Esophagus (tissue), 2 donors: ENCODE results near the gene GLB1L. TPM values are rescaled to one million over a fixed set of nuclear protein-coding genes. Genes with fewer than 3 reads are reported as not detected.

Experiments
- H3K27ac ChIP-seq, 2 donors: one replicate each; pipeline ENCODE4 v1.5.1; 2013; ENCODE audit warnings: low read depth in 2 of 2, mild to moderate bottlenecking in 2 of 2, inconsistent platforms in 1 of 2, low read length in 1 of 2, moderate library complexity in 1 of 2
- H3K27me3 ChIP-seq, 2 donors: one replicate each; pipeline ENCODE4 v1.6.1; 2013; ENCODE audit warnings: low read length in 2 of 2, control low read depth in 1 of 2, mild to moderate bottlenecking in 1 of 2; ENCODE audit not compliant: insufficient read depth in 2 of 2, control insufficient read depth in 1 of 2
- H3K36me3 ChIP-seq, 2 donors: one replicate each; pipeline ENCODE4 v1.6.1; 2013; ENCODE audit warnings: low read length in 1 of 2; ENCODE audit not compliant: control insufficient read depth in 2 of 2, insufficient read depth in 2 of 2
- H3K4me1 ChIP-seq, 2 donors: one replicate each; pipeline ENCODE4 v1.6.1; 2013; ENCODE audit warnings: low read length in 1 of 2; ENCODE audit not compliant: control insufficient read depth in 2 of 2, insufficient read depth in 2 of 2
- H3K4me3 ChIP-seq, 2 donors: one replicate each; pipeline ENCODE4 v1.5.1; 2013; ENCODE audit warnings: low read length in 2 of 2, mild to moderate bottlenecking in 2 of 2, low read depth in 1 of 2, moderate library complexity in 1 of 2
- H3K9me3 ChIP-seq, 2 donors: one replicate each; pipeline ENCODE4 v1.6.1; 2013; ENCODE audit warnings: mild to moderate bottlenecking in 2 of 2, low read depth in 1 of 2, low read length in 1 of 2, moderate library complexity in 1 of 2; ENCODE audit not compliant: control insufficient read depth in 2 of 2, insufficient read depth in 1 of 2
- WGBS, 2 donors: extraction: QIAGEN DNeasy Blood & Tissue Kit; methylation state at CpG; one replicate each; pipeline ENCODE4 v1.1.7; 2013; 5-methylcytosine and 5-hydroxymethylcytosine counted together
- polyA plus RNA-seq, 2 donors: library from polyadenylated mRNA; stranded (reverse); fragments of 200-250 nt; gene quantifications; one replicate each; pipeline ENCODE4 v1.2.3, GENCODE V29; 2013
- donor health status: healthy with polysubstance abuse.
- donor health status: Bipolar disorder and iron deficiency.

Gene GLB1L
- polyA plus RNA-seq, 2 donors = 1.6 to 1.9 TPM

DNA sequence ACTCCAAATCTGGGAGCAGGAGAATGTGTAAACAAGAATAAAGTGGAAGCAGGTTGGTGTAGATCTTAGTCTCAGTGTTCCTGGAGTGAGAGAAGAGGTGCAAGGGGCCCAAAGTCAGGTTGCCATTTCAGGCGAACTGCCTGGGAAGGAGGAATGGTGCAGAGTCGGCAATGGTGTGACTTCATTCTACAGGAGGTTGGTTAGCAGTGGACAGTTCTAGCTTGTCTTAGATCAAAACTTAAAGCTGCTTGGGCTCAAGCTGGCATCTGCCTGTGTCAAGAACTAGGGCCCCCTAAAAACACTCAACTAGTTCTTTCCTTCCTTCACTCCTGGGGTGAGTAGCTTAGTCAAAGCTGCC, 3.6 kb upstream of the GLB1L start:
- H3K9me3 ChIP-seq = no peaks in the 10 kb centered on the region
- H3K27ac ChIP-seq = peak overlapping the region; percentile 98 to 99
- H3K4me1 ChIP-seq = peaks cover 13 to 42% of the 10 kb centered on the region in 2 donors
- peaks cover 10 to 20% of the 10 kb centered on the region in 2 donors for H3K36me3 ChIP-seq
- H3K27me3 ChIP-seq = no peaks in the 10 kb centered on the region
- peak overlapping the region in 1 of 2 donors; percentile 29 for H3K4me3 ChIP-seq
- 53 to 55% methylated on average over 2 of the region's 2 CpGs for WGBS, 2 donors

GRCh38 chr2:219247678-219248642, 2.7 kb upstream of the GLB1L start:
- Histone ChIP-seq H3K4me3 (no peak overlapping the region), H3K9me3 (no peaks in the 10 kb centered on the region), H3K27me3 (no peaks in the 10 kb centered on the region), H3K36me3 (peaks cover 10 to 20% of the 10 kb centered on the region in 2 donors), H3K27ac (peak overlapping the region; percentile 98 to 99), H3K4me1 (peaks cover 13 to 42% of the 10 kb centered on the region in 2 donors)
- WGBS, 2 donors = 80 to 81% methylated on average over 17 of the region's 17 CpGs

- no peak overlapping the region for H3K4me3 ChIP-seq
- H3K27me3 ChIP-seq = no peaks in the 10 kb centered on the region
- peak overlapping the region; percentile 12 to 44 for H3K27ac ChIP-seq
- WGBS, 2 donors = 92 to 93% methylated on average over 10 of the region's 10 CpGs
- H3K9me3 ChIP-seq = no peaks in the 10 kb centered on the region
- H3K4me1 ChIP-seq = peaks cover 13 to 36% of the 10 kb centered on the region in 2 donors
- peaks cover 10 to 19% of the 10 kb centered on the region in 2 donors for H3K36me3 ChIP-seq
Observed at GRCh38 chr2:219246559-219246958, 1.3 kb upstream of the GLB1L start.

GRCh38 chr2:219245899-219246230, 621 bp upstream of the GLB1L start:
- peak overlapping the region; percentile 81 to 93 for H3K4me3 ChIP-seq
- H3K9me3 ChIP-seq = no peaks in the 10 kb centered on the region
- 9 to 13% methylated on average over 10 of the region's 10 CpGs for WGBS, 2 donors
- H3K27ac ChIP-seq = peak overlapping the region; percentile 91 to 96
- no peaks in the 10 kb centered on the region for H3K27me3 ChIP-seq
- peaks cover 13 to 29% of the 10 kb centered on the region in 2 donors for H3K4me1 ChIP-seq
- peaks cover 10 to 13% of the 10 kb centered on the region in 2 donors for H3K36me3 ChIP-seq

- WGBS, 2 donors = 35% methylated on average over 6 of the region's 6 CpGs
- Histone ChIP-seq H3K27ac (peak overlapping the region; percentile 91 to 96), H3K9me3 (no peaks in the 10 kb centered on the region), H3K4me3 (peak overlapping the region; percentile 81 to 93), H3K27me3 (no peaks in the 10 kb centered on the region), H3K4me1 (peaks cover 7 to 18% of the 10 kb centered on the region in 2 donors), H3K36me3 (peaks cover 6 to 7% of the 10 kb centered on the region in 2 donors)
Observed at GRCh38 chr2:219244789-219245147, 476 bp downstream of the GLB1L start.

GRCh38 chr2:219243291-219243761, 1.9 kb downstream of the GLB1L start:
- Histone ChIP-seq H3K27ac (no peak overlapping the region), H3K4me1 (peaks cover 3 to 8% of the 10 kb centered on the region in 2 donors), H3K36me3 (peaks cover 6% of the 10 kb centered on the region in 2 donors), H3K9me3 (no peaks in the 10 kb centered on the region), H3K4me3 (no peak overlapping the region), H3K27me3 (no peaks in the 10 kb centered on the region)
- 36 to 46% methylated on average over 28 of the region's 28 CpGs for WGBS, 2 donors

GRCh38 chr2:219234331-219234730, 10.9 kb downstream of the GLB1L start:
- Histone ChIP-seq H3K4me1 (no peaks in the 10 kb centered on the region), H3K4me3 (no peak overlapping the region), H3K36me3 (peaks cover 24 to 32% of the 10 kb centered on the region in 2 donors), H3K9me3 (no peaks in the 10 kb centered on the region), H3K27ac (no peak overlapping the region), H3K27me3 (no peaks in the 10 kb centered on the region)
- 75 to 96% methylated on average over 3 of the region's 3 CpGs for WGBS, 2 donors

DNA sequence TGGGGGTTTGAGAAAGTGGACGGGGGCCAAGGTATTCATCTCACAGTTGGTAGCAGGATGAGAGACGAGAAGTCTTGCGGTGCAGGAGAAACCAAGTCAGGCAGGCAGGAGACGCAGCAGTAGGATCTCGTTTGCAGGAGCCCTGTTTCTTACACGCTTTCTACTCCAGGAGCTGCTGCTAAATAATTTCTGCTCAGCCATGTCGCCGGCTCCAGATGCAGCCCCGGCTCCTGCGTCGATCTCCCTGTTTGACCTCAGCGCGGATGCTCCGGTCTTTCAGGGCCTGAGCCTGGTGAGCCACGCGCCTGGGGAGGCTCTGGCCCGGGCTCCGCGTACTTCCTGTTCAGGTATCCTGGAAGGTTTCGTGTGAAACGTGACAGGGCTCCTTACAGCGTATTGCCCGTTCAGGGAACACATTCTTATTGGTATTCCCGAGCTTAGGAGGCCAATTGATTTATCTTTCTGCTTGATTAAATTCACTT, 15.1 kb downstream of the GLB1L start:
- Histone ChIP-seq H3K9me3 (no peaks in the 10 kb centered on the region), H3K4me1 (peaks cover 9 to 10% of the 10 kb centered on the region in 2 donors), H3K27ac (peak overlapping the region; percentile 94 to 99), H3K27me3 (no peaks in the 10 kb centered on the region), H3K4me3 (peak overlapping the region; percentile 70 to 76), H3K36me3 (peaks cover 17 to 23% of the 10 kb centered on the region in 2 donors)
- WGBS, 2 donors = 0% methylated on average over 24 of the region's 24 CpGs

DNA sequence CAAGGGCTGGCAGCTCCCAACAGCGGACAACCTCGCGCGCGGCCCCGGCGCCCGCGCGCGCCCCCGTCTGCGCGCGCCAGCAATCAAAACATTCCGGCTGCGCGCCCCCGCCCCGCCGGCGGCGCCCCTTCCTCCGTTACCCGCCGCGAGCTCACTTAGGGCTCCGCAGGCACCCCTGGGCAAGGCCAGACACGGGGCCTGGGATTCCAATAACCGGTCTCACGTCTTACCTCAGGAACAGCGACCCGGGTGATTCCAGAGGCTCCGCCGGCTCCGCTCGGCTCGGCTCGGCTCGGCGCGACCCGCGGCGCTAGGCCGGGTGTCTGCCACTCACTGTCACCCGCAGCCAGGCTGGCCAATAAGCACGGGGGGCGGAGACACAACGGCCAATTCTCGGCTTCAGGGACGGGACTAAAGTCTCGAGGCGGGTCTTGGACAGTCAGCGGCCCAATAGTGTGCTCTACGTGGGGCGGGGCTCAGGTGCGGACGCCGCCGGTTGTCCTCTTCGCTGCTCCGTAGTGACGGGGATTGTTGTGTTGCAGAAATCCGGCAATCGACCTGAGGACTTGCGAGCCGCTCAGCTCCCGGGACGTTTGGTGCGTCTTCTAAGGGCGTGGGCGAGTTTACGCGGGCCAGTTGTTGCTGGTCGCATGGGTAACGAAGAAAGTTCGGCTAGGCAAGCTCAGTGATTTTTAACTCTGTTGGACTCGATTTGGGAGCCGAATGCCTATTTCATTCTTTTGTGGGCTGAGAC, 15.8 kb downstream of the GLB1L start, which contains the start of the genes ANKZF1 and ATG9A:
TSS of gene ANKZF1 (plus strand) at position 502 of the 754 bp plus-strand sequence. CDS start 452 bp downstream, outside the sequence.
TSS of gene ATG9A (minus strand) at position 332 of the 754 bp plus-strand sequence. CDS start 1,612 bp downstream, outside the sequence.
- Histone ChIP-seq H3K27ac (peak within 1 kb of the TSS; percentile 94 to 99), H3K36me3 (peaks cover 20 to 26% of the 10 kb centered on the region in 2 donors), H3K4me1 (peaks cover 9 to 10% of the 10 kb centered on the region in 2 donors), H3K27me3 (no peaks in the 10 kb centered on the region), H3K4me3 (peak within 1 kb of the TSS; percentile 76 to 85), H3K9me3 (no peaks in the 10 kb centered on the region)
- WGBS, 2 donors = 0% methylated on average over 73 to 80 of the region's 80 CpGs
